GM18520 (cell line): Measurements from ENCODE around the gene NOC4L.
"Not testable (repeated sequence)": the region's sequence is repeated elsewhere in the genome, so short reads cannot be mapped to it uniquely, and the experiment has no call there.

Experiments used
- ATAC-seq: cut with Tn5 transposase; IDR thresholded peaks from one replicate; pipeline ENCODE4 v1.9.1; 2021; ENCODE audit not compliant: unreplicated experiment

NOC4L gene

DNA sequence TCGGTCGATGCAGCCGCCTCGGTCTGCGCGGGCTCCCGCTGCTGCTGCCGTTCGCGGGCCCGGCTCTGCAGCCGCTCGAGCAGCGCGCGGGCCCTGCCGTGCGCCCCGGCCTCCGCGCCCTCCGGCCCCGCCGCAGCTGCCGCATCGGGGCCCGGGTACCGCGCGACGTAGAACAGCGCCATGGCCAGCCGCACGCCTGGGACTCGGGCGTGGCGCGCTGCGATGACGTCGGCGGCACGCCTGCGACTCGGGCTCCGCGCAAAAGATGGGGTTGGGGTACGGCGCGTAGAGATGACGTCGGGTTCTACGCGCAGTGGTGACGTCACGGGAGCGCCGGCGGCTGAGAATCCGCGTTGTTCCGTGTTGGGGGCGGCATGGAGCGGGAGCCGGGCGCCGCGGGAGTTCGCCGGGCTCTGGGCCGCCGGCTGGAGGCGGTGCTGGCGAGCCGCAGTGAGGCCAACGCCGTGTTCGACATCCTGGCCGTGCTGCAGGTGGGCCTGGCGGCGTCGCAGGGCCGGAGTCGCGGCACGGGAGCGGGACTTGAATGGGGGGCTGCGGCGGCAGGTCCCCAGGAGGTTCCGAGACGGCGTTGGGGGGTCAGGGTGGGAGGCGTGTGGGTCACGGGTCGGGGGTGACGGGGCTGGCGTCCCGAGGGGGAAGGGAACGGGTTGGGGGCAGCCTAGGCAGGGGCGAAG, at the start of gene NOC4L, which contains the start of gene DDX51:
TSS of gene NOC4L (plus strand) at position 343 of the 695 bp plus-strand sequence. CDS start at position 375, 32 bp downstream.
TSS of gene DDX51 (minus strand) at position 205 of the 695 bp plus-strand sequence. CDS start at position 182, 23 bp downstream.
- peak; percentile 84 for ATAC-seq

DNA sequence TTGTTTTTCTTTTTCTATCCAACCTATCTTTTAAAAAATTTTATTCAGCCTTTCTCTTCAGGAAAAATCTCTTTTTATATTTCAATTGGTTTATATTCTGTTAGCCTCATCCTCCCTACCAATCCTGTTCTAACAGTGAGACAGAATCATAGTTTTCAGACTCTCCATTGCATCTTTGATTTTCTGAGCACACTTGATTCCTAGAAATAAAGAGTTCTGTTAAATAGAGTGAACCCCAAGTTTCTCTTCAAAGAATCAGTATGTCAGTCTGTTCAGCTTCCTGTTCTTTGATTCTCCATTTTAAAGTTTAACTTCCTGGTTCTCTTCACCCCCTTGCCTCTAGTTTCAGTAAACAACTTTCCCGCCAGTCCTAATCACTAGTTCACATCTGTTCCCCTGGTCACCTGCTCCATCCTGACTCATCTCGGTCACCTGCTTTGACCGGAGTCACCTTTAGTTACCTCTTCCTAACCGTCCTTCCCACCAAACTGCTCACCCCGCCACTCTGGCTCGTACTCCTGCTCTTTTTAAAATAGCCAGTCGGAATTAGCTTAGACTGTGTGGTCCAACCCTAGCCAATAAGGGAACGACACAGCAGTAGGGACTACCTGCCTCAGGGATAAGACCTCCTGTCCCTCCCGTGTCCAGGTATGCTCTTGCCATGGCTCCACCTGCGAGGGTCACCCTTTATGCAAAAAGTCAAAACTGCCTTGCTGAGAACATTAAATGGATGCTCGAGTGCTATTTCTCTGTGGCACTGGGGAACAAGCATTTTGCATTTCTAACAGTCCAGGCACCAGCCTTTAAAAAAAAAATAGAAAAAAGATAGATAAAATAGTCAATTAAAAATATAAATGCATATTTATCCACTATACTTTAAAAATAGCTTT, 48.5 kb upstream of the NOC4L start:
- no peak for ATAC-seq

DNA sequence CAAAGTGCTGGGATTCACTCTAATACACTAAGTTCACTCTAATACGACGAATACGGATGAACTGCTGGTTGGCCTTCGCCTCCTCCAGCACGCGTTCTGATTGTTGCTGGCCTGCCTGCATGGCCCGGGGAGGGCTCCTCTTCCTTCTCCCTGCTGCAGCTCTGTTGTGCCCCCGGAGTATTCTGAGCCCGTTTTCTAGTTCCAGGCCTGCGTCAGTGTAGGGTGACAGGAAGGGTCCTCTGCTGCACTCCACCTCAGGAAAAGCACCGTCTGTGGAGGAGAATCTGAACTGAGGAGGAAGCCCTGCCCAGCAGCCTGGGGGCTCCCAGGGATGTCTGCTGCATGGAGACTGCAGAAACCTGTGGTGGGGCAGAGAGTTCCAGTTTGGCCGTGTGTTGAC, 44.5 kb upstream of the NOC4L start:
- no peak for ATAC-seq

DNA sequence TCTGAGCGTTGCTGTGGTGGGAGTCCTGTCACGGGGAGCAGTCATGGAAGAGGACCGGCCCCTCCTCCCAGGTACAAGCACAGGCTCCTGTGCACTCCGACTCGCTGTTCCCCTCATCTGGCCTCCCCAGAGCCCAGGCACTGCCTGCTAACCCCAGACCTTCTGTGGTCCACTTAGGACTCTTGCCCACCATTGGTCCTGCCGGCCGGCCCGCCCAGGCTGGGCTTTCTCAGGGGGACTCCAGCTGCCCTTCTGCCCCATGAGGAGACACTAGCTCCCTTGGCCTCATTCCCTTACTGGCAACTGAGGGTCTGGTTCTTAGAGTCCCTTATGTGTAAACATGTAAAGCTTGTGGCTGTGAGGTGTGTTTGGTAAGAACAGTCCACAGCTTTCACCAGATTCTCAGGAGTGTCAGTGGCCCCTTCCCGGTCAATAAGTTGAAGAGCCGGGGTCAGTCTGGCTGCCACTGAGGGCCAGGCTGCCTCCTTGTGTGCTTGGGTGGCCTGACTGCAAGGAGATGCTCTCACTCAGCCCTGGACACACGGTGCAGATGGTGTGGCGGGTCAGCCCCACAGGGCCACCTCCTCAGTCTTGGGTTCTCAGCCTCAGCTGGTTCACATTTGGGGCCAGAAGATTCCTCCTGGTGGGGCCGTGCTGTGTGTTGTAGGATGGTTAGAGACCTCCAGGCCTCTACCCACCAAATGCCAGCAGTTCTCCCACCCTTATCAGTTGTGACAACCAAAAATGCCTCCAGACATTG, 43.8 kb upstream of the NOC4L start:
- ATAC-seq: no peak

DNA sequence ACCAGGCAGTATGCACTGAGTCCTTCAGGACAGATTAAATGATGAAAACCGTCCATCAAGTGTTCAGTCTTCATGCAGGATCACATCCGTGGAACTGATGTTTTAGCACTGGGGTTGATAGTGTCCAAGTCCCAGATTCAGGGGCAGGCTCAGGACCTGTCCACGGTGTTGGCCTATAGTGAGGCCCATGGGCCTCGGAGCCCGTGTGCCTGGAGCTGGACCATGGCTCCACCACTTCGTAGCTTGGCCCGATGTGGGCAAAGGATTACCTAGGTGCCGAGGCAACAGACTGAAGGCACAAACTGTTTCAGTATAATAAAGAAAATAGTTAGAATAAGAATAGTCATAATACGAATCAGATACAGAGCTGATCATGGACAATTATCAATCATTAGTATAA, 42.0 kb upstream of the NOC4L start:
- no peak for ATAC-seq

DNA sequence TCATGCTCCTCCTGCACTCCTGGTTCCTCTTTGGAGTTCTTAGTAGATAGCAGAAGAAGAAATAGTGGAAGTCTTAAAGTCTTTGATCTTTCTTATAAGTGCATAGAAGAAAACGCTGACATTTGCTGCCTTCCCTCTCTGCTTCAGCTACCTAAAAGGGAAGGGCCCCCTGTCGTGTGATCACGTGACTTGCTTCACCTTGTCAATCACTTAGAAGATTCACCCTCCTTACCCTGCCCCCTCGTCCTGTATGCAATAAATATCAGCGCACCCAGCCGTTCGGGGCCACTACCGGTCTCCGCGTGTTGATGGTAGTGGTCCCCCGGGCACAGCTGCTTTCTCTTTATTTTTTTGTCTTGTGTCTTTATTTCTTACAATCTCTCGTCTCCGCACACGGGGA, 41.2 kb upstream of the NOC4L start:
- ATAC-seq: not testable (repeated sequence)

DNA sequence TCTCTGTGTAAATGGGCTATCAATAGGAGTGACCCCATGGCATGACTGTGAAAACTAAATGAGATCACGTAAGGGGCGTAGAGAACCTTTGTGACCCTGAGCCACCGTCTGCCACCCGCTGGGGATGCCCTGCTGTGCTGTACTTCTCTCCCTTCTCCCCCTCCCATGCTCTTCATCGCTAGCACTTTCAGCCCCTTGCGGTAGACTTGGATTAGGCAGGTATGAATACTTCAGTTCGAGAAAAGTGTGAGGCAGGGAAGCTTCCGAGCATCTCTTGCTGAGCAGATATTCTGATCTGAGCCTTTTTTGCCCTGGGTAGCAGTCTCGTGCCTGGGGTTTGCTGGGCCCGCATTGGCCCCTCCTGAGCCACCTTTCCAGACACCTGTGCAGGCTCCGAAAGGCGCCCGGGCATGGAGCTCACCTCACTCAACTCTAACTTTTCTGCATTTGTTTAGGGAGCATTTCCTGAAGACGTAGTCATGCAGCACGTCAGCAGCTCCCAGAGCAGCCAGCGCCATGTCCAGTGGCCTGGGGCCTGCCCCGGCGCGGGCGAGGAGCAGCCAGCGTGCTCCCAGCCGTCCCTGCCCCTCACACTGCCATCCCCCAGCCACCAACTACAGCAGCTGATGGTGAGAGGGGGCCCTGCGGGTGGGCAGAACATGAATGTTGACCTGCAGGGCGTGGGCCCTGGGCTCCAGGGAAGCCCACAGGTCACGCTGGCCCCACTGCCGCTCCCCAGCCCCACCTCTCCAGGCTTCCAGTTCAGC, 40.5 kb upstream of the NOC4L start:
- ATAC-seq: no peak

DNA sequence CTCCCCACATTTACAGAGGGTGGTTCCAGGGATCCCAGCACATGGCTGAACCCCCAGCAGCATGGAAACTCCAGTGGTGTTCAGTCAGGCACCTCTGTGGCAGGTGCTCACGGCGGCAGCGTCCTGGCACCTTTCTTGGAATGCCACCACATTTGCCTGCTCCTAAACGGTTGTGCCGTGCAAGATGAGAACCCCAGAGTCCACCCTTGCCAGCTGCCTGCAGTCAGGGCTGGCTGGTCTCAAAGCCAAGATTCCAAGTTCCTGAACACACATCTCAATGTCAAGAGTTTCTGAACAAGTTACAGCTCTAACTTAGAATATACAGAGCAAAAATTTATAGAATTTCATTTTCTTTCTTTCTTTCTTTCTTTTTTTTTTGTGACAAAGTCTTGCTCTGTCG, 38.8 kb upstream of the NOC4L start:
- no peak for ATAC-seq

DNA sequence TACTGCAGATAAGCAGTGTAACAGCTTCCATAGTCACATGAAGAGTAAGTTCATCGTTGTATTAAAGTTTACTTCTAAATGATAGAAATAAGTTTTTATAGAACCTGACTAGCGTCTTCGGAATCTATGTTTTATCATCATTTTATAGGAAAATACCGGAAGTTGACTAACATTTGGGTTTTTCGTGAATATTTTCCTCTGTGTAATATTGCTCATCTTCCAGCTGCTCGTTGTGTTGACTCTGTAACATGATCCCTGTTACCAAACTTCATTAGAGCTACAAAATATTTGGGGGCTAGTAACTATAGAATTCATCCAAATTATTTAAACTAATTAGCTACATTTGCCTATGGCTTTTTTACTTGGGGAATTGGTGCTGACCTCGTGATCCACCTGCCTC, 37.3 kb upstream of the NOC4L start:
- no peak for ATAC-seq

DNA sequence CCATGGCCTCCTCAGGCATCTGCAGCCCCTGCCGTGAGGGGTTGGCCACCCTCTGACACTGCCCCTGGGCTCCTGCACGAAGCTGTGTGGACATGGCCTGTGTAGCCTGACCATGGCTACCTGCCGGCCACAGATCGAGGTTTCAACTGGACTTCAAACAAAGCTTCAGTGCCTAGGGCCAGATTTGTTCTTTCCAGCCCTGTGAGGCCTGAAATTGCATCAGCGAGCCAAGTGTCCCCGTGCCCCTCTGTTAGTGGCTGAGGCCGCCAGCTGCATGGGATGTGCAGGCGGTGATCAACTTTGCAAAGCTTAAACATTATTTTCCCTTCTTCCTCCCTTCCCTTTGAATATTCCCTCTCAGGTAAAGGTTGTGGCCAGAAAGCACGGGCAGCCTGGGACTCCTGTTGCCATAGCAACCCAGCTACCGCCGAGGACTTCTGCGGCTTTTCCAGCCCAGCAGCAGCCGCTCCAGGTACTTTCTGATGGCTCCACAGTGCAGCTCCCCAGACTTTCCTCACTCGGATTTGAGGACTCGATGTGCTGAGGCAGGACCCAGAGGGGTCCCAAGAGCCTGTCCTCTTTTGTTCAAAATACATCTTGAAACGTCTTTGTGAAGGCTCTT, 35.9 kb upstream of the NOC4L start:
- no peak for ATAC-seq

DNA sequence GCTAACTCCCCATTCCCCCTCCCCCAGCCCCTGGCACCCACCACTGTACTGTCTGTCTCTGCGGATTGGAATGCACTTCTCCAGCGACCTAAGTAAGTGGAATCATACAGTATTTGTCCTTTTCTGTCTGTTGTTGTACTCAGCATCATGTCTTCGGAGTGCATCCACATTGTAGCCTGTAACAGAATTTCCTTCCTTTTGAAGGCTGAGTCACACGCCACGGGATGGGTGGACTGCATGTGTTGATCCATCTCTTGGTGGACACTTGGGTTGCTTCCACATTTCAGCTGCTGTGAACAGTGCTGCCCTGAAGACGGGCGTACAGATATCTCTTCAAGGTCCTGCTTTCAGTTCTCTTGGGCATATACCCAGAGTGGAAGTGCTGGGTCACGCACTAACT, 34.5 kb upstream of the NOC4L start:
- ATAC-seq: no peak

DNA sequence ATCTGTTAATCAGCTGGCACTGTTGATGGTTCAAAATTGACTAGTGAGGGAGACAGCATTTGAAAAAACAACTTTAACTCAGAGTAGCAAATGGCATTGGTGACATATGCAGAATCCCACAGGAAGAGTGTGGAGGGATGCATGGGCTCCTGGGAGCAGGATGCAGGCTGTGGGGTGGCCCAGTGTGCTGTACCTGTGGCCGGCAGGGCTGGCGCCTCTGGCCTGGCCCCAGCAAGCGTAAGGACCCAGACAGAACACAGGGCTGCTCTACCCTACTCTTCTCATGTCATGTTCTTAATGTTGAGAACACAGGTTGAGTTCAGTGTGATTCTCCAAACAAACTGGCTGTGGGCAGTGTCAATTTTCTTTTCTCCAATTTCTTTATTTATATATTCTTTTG, 33.6 kb upstream of the NOC4L start:
- no peak for ATAC-seq

DNA sequence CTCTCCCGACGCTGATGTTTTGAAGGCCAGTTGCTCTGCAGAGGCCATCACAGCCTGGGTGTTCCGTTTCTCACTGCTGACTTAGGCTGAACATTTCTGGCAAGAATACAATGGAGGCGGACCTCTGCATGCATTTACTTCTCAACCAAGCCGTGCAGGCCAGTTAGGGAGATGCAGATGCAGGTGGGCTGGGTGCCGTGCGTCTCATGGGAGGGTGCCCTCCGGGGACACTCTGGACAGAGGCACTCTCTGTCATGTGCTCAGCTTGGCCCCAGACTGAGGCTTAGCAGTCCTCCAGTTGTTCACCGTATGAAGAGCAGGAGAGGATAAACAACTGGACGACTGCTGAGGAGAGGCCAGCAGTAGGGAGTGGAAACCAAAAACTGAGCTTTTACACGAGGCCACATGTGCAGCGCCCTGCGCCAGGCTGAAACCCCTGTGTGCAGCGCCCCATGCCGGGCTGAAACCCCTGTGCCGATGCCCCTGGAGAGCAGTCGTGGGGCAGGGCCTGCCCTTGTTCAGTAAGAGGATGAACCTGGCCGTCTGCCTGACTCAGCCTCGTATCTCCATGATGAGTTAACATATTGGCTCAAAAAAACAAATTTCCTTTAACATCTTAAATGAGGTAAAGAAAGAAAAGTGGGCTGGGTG, 32.5 kb upstream of the NOC4L start:
- no peak for ATAC-seq

DNA sequence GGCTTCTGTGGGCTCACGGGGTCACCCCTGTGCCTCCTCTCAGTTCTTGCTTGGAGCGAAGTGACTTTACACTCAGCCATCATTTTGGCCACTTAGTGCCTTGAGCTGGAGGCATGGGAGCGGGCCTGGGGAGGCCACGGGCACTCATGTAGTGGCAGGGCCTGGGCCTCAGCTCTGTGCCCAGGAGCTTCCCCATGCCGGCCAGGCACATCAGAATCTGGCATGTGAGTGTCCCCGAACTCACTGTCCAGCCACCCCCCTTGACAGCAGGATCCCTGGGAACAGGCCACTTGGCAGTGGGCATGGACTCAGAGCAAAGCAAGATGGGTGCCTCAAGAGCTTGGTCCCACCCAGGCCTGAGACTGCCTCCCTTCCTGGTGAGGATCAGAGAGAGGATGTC, 29.6 kb upstream of the NOC4L start:
- ATAC-seq: no peak

DNA sequence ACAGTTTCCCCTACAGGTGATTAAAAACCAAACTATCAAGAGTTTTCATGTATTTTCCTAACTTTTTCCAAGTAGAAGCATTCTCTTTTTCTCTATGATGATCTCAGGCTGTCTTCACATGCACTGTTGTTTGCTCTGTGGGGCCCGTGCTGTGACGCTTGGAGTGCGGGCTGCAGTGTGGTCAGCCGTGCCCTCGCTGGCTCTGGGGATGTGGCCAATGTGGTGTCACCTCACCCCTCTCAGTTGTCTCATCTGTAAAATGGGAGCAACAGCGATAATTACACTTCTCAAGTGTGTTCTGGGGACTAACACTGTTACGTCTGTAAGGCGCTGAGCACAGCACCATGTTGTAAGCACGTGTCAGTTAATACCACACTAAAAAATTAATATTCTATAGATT, 28.8 kb upstream of the NOC4L start:
- no peak for ATAC-seq

DNA sequence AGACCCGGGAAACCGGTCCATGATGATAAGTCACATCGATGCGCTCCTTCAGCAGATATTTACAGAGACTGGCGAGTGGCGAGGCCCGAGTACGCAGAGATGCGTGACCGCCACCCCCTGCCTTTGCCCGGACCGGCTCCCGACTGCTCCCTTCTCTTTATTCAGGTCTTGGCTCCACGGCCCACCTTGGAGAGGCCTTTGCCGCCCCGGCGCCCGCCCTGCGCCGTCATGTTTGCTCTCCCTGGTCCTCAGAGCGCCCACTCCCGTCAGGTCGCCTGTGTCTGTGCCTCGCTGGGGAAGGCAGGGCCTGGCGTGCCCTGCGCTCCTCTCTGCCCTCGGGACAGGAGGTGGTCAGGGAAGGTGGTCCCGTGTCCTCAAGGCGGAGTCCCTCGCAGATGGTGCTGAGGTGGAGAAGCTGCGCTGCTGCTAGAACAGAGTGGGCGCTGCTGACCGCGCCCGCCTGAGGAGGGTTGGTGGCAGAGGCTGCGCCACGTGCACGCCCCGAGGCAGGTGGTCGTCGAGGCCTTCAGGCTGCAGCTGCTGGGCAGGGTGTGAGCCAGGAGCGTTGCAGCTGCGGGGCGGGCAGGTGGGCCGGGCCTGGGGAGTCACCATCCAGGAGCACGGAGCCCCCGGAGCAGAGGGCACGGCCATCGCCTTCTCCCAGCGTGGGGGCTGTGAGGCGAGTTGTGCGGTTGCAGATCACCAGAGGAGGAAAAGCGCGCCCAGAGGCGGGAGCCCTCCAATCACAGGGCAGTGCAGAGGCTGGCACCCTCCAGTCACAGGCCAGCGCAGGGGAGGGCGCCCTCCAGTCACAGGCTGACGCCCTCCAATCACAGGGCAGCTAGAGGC, 27.3 kb upstream of the NOC4L start:
- ATAC-seq: no peak

DNA sequence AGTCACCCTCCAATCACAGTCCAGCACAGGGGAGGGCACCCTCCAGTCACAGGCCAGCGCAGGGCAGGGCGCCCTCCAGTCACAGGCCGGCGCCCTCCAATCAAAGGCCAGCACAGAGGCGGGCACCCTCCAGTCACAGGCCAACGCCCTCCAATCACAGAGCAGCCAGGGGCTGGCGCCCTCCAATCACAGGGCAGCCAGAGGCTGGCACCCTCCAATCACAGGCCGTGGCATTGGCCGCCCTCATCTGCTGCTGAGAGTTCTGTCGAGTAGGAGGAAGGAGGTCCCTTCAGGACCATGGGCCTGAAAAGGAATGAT, 26.7 kb upstream of the NOC4L start:
- ATAC-seq: no peak

DNA sequence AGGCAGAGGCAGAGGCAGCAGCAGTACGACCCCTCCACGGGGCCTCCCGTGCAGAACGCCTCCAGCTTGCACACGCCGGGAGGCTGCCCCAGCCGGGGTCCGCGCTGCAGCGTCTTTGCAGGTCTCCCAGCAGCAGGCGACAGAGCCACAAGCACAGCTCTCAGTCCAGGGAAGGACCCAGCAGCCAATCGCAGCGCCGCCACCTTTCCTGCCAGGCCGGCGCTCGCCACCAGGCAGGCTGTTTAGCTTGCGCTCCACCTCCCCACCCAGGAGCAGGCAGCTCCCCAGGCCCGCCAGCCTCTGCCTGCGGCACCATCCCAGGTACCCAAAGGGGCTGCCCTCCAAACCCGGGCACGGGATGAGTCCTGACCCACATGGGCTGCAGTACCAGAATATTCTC, 25.4 kb upstream of the NOC4L start:
- ATAC-seq: no peak

DNA sequence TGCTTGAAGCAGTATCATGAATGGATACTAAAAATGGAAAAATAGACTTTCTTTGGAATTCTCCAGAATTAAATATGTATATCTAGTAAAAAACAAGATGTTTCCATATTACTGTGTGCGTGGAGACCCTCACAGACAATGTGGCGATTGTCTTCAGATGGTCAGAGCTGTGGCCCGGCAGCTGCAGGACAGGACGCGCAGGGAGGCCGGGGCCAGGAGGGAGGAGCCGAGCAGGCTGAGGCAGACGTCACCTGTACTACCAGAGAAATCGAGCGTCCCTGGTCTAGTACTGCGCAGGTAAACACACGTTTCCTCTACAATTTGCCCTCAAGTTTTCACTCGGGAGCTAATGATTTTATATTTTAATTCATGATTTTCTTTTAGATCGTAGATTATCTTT, 23.0 kb upstream of the NOC4L start:
- ATAC-seq: no peak
